SK-MEL-5 (cell line): Measurements from ENCODE around the gene FAM107A. TPM values are rescaled to one million over a fixed set of nuclear protein-coding genes. Genes with fewer than 3 reads are reported as not detected.

Experiments
- DNase-seq: peaks from one replicate; pipeline ENCODE4 v3.0.0-alpha.2; 2016; ENCODE audit warnings: low read depth, low spot score
- in situ Hi-C: cut with HindIII; loops from 2 replicates; pipeline ENCODE4 v1.10.0; 2016; ENCODE audit warnings: low sequenced_read_pairs, high pct_unique_total_duplicates, low pct_unique_long_range_greater_than_20kb
- total RNA-seq: library from RNA; depleted of rRNA; stranded (reverse); fragments of >200 nt; shearing (Covaris generic); gene quantifications from 2 replicates; pipeline ENCODE4 v1.2.3, GENCODE V29; 2014

Gene FAM107A
- total RNA-seq, 1 experiment from 2014 or later = not detected

DNA sequence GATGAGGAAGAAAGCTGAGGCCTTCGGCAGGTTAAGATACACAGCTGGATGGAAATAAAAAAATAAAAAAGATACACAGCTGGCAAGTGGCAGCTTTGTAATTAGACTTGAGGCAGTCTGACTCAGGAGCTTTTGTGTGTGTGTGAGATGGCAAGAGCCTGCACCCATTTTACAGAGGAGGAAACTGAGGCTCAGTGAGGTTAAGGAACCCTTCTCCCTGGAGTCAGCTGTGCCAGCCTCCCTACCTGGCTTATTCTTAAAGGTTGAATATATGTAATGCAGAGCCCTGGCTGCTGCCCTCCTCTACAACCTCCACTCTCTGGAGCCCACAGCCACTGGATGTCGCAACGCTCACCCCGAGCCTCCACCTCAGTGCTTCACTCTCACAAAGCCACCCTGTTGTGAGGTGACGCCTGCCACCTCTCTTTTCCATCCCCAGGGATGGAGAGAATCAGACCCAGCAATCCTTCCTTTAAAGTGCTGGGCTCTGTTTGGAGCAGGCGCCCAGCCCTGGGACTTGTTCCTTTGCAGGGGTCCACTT lies 20.6 kb upstream of the FAM107A start:
- in situ Hi-C loops = no loop called here

DNA sequence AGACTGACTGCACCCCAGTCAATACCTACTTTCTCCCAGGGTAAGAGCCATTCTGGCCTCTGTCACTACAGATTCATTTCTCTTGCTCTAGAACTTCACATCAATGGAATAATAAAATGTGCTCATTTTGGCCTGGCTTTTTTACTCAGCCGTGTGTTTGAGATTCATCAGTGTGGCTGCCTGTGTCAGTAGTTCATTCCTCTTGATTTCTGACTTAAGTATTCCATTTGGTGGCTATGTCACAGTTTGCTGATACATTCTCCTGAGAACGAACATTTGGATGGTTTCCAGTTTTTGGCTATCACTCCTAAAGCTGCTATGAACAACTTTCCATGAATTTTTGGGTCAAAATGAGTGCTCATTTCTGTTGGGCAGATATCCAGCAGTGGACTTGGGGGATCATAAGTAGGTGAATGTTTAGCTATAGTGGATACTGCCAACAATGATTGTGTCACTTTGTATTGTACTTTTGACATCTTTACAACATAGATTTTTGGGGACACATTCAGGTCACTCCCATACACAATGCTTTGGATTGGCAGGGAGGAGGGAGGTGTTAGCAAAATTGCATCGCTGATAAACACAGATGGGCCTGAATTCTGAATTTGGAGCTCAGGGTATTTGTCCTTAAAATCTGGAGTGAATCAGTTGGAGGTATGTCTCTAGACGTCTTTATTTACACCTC lies 19.8 kb upstream of the FAM107A start:
- in situ Hi-C loops = no loop called here
- no peak for DNase-seq

More for the DNA sequence above, 20.6 kb upstream of the FAM107A start:
- no peak for DNase-seq

DNA sequence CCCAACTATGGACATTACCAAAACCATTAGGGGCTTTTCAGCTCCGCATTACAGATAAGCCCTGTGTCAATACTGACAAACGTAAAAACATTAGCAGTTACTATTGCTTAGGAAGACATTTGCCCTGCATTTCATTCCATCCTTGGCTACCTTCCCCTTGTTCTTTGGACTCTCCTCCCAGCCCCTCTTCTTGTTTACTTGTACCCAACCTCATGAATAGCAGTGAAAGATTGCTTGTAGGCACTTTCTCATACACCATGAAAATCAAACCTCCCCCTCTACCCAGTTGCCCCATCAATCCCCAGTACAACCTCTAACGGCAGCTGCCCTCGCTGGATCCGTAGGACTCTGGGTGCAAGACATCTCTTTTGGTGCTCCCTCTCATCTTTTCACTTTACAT lies 16.9 kb upstream of the FAM107A start:
- no peak for DNase-seq
- in situ Hi-C loops = no loop called here

DNA sequence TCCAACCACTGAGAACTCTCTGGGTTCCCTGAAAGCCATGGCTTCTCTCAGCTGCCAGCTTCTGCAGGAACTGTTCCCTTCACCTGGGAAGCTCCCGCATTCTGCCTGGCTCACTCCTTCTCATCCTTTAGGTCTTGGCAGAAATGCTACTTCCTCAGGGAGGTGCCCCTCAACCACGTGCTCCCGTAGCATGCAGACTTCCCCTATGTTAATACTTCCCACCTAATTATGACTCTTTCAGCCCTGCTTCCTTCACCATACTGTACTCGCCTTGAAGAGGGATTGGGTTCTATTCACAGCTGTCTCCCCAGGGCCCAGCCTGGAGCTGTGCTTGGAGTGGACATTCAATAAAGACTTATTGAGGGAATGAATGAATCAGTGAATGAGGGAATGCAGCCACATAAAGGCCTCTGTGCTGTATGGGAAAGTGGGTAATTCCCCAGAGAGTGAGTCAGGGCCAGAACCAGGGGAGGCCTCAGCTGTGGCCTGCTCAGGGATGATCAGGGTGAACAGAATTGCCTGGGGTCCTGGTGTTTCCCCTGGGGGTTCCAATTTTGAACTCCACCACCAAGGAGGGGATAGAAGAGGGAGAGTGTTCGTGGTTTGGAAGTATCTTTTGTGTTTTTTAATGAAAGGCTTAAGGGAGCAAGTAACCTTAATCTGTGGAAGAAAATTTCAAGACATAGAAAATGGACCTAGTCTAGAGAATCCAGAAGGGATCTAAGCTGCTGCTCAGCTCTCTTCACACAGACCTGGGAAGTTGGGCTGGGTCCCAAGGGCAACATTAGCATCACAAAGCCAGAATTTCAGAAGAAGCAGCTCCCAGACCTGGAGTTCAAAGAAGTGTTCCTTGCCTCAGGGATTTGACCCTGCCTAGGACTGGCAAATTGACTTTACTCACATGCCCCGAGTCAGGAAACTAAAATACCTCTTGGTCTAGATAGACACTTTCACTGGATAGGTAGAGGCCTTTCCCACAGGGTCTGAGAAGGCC lies 14.6 kb upstream of the FAM107A start:
- DNase-seq = peak; percentile 32
- in situ Hi-C loops = no loop called here

DNA sequence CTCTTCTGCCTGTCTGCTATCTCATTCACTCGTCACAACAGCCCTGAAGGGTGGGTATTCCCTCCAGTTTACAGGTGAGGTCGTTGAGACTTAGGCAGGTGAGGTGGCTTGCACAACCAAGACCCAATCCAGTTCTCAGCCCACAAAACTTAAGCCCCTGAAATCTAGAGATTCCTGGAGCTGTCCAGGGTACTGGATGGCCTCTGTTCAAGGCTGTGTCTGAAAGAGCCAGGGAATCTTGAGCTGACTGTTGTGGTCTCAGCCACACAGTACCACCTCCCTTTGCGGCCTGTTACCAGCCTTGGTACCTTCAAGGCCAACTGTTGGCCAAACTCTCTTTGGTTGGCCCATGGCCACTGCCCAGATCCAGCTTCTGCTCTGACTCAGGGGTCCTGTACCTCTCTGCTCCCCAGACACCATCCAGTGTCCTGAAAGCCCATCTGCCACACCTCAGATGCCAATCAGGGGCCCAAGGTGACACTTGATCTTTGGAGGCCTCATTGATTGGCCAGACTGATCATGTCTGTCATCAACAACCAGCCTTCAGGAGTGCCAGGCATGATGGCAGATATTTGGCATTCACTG lies 10.9 kb upstream of the FAM107A start:
- no peak for DNase-seq
- in situ Hi-C loops = no loop called here

DNA sequence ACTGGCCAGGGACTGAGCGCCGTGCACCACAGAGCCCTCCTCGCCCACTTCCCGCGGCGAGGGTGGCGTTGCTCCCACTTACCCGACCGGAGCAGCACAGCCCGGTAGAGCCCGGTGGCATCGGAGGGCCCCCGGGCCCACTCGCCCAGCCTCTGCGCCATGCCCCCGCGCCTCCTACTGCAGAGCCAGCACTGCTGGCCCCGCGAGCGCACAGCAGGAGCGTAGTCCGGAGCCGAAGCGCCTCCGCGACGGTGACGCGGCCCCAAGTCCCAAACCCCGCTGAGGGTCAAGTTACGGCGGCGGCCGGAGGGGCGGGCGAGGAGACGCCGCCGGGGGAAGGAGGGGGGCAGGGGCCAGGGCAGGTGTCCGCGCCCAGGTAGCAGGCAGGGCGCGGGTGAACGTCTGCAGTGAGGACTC lies 9.6 kb upstream of the FAM107A start:
- in situ Hi-C loops = no loop called here
- DNase-seq = no peak

DNA sequence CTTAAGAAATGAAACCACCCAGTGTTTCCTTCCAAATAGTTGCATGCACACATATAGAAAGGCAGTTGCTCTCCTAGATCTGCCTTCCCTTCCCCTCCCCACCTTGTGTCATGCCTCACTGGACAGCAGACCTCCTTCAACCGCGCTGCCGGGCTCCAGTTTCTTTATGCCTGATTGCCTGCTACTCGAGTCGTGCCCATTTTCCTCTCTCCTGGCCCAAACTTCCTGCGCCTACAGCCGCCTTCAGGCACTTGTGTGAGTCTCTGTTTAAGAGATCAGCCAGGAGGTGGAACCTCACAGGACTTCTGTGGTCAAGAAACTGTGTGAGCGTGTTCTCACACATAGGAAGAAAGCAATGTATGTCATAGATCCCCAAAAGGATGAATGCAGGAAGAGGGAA lies 8.8 kb upstream of the FAM107A start:
- in situ Hi-C loops = no loop called here
- DNase-seq = no peak

DNA sequence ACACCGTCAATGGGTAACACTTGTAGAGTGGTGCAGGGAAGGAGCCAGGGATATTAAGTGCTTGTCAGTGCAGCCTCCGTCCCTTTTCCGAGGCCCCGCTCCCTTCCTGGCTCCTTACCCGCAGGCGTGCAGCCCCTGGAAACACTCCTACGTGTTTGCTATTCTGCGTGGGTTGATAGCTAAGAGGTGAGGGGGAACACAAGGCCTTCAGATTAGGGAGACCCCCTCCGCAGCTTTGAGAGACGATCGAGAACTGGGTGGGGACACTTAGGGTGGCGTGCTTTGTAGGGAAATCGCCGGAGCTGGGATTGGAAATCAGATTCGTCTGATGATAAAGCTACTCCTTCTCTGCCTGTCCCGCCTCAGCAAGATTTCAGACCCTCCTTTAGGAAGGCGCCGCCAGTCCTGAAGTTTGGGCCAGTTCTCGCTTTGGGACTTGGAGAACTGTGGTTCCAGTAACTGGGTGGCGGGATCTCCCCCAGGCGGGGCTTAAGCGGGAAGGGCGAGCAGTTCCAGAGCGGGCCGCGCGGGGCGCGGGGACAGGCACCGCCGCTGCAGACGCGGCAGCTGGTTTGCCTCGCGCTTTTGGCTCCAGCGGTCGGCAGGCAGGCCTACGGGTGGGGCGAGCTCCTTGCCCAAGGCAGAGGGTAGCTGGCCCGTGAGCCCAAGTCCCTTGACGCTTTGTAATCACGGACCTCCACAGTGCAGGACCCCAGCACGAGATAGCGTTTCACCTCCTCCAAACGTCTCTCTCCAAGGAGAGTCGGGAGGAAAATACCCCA lies 8.0 kb upstream of the FAM107A start:
- peak; percentile 77 for DNase-seq
- in situ Hi-C loops = no loop called here

DNA sequence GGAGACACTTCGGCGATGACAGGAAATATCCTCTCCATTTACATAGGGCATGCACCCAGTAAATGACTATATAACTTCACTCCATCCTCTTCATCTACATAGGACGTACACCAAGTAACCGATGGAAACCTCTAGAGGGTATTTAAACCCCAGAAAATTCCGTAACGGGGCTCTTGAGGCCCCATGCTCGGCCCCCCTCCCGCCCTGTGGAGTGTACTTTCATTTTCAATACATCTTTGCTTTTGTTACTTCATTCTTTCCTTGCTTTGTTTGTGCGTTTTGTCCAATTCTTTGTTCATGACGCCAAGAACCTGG lies 7.5 kb upstream of the FAM107A start:
- in situ Hi-C loops = no loop called here
- no peak for DNase-seq

DNA sequence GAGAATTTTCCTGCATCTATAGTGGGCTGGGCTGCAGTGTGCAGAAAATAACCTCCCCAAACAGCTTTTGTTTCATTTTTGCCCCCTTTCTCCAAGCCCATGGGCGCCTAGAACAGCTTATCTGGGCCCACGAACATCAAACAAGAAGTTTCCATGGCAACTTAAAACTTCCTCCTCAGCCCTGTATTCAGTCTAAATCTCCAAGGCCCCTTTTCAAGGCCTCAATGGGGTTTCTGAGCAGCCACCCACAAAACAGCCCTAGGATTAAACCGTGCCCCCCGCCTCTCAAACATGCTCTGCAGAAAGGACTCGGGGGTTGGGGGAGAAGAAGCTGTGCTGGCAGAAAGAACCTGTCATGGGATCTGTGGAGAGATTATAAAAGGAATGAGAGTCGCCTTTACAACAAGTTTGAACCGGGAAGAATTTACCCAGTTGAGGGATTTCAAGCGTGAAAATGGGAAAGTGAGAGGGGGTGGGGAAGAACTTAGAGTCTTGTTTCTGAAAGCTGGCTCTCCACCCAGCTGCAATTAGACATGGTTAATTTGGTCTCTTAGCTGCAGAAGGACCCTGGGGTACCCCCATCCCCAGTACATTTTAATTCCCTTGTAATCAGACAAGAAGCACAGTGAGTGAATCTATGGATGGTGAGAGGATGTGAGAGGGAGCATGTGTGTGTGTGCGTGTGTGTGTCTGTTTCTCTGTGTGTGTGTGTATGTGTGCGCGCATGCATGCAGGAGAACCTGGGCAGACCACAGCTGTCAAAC lies 4.3 kb upstream of the FAM107A start:
- in situ Hi-C loops = no loop called here
- no peak for DNase-seq

DNA sequence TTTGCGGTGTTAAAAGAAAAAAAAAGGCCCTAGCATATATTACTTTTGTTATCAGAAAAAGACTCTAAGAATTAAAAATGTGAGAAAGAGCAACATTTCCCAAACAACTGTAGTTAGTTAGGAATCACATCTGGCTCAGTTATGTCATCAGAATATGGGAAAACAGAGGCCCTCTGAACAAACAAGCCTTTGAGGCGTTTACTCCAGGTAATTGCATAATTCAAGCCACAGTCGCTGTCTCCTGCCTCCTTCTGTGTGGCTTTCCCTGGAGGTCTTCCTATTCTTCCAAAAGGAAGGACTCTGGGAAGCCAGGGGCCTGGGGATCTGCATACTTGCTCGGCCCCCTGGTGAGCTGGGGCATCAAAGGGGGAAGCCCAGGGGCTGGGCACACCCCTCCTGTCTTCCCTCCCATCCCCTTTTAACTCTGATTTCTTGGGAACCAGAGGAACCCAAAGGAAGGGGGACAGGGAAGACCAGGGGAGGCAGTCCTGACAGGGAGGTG lies 3.7 kb upstream of the FAM107A start:
- DNase-seq = peak; percentile 21
- in situ Hi-C loops = no loop called here

DNA sequence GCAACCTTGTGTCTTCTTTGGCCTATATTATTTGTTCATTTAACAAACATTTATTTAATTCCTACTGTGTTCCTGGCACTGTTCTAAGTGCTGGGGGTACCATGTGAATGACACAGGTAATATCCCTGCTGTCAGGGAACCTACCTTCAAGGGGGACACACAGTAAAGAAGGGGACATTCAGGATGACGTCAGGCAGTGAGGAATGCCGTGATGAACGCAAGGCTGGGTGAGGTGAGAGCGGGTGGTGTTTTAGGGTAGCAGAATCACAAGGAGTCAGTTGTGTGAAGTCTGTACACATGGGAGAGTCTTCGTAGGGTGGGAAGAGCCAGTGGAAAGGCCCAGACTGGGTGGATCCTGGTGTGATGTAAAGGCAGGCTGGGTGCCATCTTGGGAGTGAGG lies 1.7 kb upstream of the FAM107A start:
- no peak for DNase-seq
- in situ Hi-C loops = no loop called here

DNA sequence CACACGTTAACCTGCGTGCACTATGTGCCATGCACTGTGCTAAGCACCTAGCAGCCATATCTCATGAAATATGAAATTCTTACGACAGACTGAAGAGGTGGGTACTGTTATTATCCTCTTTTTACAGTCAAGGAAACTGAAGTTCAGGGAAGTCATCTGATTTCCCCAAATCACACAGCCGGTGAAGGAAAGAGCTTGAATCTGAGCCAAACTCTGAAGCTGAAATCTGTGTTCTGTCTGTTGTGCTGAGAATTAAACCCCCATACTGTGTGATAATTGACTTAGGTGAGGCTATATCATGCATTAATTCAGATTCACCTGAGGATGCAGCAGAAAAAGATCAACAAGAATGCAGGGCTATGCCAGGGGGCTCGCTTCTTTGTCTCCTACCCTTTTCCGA lies 475 bp downstream of the FAM107A start:
- DNase-seq = no peak
- in situ Hi-C loops = no loop called here

DNA sequence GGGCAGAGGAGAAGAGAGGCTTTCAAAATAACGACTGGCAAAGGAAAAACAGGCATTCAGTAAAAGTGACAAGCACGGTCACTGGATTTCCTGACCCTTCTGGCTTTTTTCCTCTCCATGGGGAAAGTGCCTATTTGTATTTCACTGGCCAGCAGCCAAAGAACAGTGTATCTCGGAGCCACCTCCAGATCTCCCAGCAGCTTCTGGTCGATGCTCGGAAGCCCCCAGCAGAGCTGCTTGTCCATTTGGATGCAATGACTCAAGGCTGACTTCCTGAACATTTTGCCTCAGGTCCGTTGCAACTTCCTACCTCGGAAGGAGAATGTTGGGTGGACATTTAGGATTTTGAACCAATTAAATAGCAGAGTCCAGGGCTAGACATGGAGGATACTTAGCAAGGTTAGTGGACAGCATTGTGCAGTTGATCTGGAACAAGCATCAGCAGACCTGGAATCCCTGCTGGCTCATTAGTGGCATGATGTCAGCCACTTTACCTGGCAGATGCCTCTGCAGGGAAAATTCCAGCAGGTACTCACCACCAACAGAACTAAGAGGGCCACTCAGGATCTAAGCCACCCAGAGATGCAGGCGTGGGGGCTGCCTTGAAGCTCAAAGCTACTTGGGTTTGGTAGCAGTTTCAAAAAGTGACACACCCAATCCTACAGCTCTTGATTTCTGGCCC lies 1.1 kb downstream of the FAM107A start:
- no peak for DNase-seq
- in situ Hi-C loops = no loop called here

DNA sequence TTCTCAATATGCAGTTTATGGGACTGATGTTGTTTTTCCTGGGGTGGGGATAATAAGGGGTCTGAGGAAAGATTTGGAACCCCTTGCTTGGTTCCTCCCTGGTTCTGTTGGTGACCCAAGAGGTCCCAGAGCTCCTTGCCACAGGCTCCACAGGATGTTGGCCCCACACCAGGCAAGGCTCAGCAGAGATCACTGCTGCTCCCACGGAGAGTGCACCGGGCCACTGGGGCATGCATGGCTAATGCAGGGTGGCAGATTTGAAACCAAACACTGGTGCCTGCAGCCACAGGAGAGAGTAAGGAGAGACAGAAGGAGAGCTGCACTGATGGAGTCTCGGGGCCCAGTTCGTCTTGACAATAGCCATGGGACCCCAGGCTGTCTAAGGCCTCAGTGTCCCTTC lies 2.5 kb downstream of the FAM107A start:
- DNase-seq = no peak
- in situ Hi-C loops = no loop called here

DNA sequence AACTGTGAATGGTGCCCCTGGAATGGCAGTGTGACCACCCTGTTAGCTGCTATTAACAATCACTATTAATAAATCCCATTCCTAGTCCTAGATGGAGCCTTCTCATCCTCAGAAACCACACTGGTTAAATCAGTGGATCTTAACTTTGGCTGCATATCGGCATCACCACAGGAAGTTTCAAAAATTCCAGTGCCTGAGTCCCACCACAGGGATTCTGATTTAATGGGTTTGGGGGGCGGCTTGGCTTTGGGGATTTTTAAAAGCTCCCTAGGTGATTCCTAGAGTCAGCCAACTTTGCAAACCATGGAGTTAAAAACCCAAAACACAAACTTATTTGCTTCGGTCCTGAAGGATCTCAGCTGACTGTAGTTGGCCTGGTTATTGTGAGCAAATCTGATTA lies 3.1 kb downstream of the FAM107A start:
- no peak for DNase-seq
- in situ Hi-C loops = no loop called here
